NCI-H345 treated with DMSO at 0.1 percent for 48 hours (cell line): Measurements from ENCODE around the gene KCNF1.

Experiments used
- DNase-seq: peaks from one replicate; lab custom pipeline; 2025; ENCODE audit not compliant: unreplicated experiment; lab: John Stamatoyannopoulos, UW

KCNF1 gene

GRCh38 chr2:10901160-10901939 is 10.4 kb upstream of the KCNF1 start:
- DNase-seq, result peak; percentile 46

- DNase-seq, result no peak
These were observed 7.9 kb upstream of the KCNF1 start for GRCh38 chr2:10903861-10904210.

- DNase-seq, result no peak
These were observed 7.3 kb upstream of the KCNF1 start for GRCh38 chr2:10904455-10904854.

GRCh38 chr2:10905006-10905861 is 6.5 kb upstream of the KCNF1 start:
- no peak for DNase-seq

- no peak for DNase-seq
These were observed 5.9 kb upstream of the KCNF1 start for GRCh38 chr2:10905862-10906143.

GRCh38 chr2:10906926-10907625 is 4.7 kb upstream of the KCNF1 start:
- DNase-seq, result no peak

- no peak for DNase-seq
These were observed 3.5 kb upstream of the KCNF1 start for GRCh38 chr2:10908195-10908594.

GRCh38 chr2:10909050-10909995 is 2.4 kb upstream of the KCNF1 start:
- DNase-seq, result peak; percentile 53

GRCh38 chr2:10909996-10910341 is 1.8 kb upstream of the KCNF1 start:
- no peak for DNase-seq

- DNase-seq, result no peak
These were observed 1.1 kb upstream of the KCNF1 start for GRCh38 chr2:10910625-10911024.

GRCh38 chr2:10912076-10912731 is 470 bp downstream of the KCNF1 start:
- no peak for DNase-seq

- DNase-seq, result no peak
These were observed 1.2 kb downstream of the KCNF1 start for GRCh38 chr2:10912796-10913455.

- DNase-seq, result no peak
These were observed 2.0 kb downstream of the KCNF1 start for GRCh38 chr2:10913501-10914271.

GRCh38 chr2:10914272-10914693 is 2.5 kb downstream of the KCNF1 start:
- DNase-seq, result no peak

- no peak for DNase-seq
These were observed 3.5 kb downstream of the KCNF1 start for GRCh38 chr2:10915236-10915635.

GRCh38 chr2:10915731-10916276 is 4.1 kb downstream of the KCNF1 start:
- DNase-seq, result no peak

GRCh38 chr2:10916953-10917352 is 5.2 kb downstream of the KCNF1 start:
- DNase-seq, result no peak

- no peak for DNase-seq
These were observed 6.2 kb downstream of the KCNF1 start for GRCh38 chr2:10917927-10918326.
